AG08395 (cell line): ENCODE results near the gene KIF5B.
A peak's percentile ranks its signal among the peaks of the same experiment; 100 is the strongest.
"Not testable (repeated sequence)": the region's sequence is repeated elsewhere in the genome, so short reads cannot be mapped to it uniquely, and the experiment has no call there.

ENCODE experiments used
- DNase-seq: peaks from one replicate; pipeline ENCODE4 v3.0.0; 2012; ENCODE audit warnings: mixed read lengths, low spot score

The KIF5B gene

DNA sequence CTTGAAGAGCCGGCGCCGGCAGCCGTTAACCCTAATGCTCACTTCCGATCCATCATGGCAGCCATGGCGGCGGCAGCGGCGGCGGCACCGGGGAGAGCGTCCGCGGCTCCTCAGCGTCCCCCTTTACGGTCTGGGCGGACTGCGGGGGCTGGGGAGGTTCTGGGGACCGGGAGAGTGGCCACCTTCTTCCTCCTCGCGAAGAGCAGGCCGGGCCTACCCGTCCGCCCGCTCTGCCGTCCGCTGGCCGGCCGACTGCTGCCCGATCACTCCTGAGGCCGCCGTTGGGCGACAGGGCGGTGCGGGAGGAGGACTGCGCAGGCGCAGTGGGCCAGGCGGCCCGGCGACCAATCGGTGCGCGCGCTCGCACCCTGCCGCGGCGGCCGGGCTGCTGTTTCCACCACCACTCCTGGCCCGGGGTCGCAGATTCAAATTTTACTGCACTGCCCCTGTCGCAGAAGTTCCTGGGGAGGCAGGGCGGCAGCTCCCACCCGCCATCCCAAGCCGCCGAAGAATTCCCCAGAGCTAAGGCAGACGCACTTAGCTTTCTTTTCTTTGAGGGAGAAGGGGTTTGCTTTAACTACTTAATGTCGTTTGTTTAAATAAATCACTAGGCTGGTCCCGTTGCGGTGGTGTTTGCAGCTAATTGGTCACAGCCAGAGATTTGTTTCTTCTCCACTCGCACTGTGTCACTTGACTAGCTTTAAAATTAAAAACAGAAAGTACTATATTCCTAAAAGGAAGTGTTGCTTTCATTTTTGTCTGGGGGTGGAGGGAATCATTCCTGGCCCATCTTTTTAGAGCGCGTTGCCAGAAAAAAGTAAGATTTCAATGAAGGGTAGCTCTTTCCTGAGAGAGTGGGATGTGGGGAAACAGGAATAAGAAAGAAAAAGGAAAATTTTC, at the start of gene KIF5B:
TSS of gene KIF5B (minus strand) at position 290 of the 900 bp plus-strand sequence. CDS start 452 bp downstream, outside the sequence.
- peak; percentile 98 for DNase-seq

DNA sequence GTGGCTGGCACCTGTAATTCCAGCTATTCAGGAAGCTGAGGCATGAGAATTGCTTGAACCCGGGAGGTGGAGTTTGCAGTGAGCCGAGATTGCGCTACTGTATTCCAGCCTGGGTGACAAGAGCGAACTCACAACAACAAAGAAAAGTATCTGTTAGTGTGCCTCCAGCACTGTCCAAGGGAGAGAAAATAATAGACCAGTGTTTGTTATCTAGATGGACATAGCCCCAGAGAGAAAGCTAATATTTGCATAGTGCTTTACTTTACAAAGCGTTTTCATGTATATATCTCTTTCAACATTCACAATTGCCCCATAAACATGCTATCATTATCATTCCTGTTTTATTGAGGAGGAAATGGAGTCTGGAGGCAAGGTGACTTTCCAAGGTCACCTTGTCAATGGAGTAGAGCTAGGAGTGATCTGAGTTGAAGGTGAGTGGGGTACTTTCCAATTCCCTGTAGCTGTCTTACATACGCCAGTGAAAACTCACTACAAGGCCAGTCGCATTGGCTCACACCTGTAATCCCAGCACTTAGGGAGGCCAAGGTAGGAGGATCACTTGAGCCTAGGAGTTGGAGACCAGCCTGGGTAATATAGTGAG, 49.7 kb upstream of the KIF5B start:
- DNase-seq: no peak

DNA sequence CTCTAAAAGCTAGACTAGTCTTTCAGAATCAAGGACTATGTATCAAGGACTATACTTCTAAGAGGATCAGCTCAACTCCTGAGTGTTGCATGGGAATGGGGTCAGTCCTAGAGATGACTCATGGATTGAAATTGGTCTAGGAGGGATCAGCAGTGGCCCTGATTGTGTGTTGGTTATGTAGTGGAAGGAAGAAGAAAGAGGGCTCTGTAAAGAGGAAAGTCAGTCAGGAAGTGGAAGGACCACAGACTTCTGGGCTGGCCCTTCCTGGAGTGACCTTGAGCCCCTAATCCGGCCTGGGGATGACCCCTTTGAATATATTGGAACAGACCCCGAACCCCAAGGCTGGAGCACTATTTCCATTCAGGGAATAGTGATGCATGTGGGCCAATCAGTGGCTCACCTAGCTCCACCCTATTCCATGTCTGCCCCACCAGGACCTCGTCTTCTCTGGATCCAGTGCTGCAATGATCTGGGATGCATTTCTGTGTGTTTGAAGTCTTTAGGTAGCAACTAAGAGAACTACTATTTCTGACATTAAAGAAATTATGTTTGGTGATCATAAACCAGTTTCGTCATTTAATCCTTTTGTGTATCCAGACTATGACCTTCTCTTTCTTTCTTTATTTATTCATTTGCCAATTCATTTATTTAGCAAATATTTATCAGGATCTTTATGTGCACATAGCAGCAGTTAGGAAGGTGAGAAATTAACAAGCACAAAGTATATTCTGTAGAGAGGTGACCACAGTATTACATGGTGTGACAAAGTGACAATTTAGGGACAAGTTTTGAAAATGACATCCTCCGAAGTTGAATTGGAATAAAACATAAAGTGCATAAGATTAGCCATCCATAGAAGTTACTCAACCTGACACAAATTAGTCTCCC, 48.6 kb upstream of the KIF5B start:
- peak; percentile 43 for DNase-seq

DNA sequence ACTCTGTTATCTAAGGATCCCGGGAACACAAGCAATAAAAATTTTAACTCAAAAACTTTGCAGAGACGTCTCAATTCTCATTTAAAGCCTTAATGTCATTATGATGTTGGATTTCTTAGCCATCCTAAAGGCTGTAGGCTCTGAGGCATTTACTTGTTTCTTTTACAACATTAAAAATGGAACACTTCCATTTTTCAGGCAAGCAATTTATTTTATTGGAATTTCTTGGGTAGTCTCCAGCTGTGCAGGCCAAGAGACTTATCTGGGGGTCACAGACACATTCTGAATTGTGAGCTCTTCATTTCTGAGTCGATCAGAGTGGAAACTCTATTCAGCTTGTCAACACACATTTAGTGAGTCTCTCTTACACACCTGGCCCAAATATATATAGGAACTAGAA, 48.0 kb upstream of the KIF5B start:
- no peak for DNase-seq

DNA sequence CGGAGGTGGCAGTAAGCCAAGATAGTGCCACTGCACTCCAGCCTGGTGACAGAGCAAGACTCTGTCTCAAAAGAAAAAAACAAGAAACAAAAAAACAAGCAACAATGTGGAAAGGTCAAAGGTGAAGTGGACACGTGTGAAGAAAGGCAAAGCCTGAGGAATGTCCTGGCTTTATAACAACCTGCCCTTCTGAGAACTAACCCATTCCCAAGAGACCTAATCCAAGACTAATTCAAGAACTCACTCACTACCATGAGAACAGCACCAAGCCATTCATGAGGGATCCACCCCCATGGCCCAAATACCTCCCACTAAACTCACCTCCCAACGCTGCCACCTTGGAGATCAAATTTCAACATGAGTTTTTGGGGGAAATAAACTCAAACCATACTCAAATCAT, 47.5 kb upstream of the KIF5B start:
- no peak for DNase-seq

DNA sequence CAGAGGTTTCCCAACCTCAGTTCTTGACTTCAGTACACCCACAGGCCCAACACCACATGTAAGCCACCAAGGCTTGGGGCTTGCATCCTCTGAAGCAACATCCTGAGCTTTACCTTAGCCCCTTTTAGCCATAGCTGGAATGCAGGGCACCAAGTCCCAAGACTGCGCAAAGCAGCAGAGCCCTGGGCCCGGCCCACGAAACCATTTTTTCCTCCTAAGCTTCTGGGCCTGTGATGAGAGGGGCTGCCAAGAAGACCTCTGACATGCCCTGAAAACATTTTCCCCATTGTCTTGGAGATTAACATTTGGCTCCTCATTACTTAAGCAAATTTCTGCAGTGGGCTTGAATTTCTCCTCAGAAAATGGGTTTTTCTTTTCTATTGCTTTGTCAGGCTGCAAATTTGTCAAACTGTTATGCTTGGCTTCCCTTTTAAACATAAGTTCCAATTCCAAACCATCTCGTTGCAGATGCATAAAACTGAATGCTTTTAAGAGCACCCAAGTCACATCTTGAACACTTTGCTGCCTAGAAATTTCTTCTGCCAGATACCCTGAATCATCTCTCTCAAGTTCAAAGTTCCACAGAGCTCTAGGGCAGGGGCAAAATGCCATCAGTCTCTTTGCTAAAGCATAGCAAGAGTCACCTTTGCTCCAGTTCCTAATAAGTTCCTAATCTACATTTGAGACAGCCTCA, 42.5 kb upstream of the KIF5B start:
- DNase-seq: not testable (repeated sequence)

- DNase-seq: no peak
These were observed 39.0 kb upstream of the KIF5B start for GRCh38 chr10:32095116-32095733.

GRCh38 chr10:32093650-32094049, 37.4 kb upstream of the KIF5B start:
- no peak for DNase-seq

DNA sequence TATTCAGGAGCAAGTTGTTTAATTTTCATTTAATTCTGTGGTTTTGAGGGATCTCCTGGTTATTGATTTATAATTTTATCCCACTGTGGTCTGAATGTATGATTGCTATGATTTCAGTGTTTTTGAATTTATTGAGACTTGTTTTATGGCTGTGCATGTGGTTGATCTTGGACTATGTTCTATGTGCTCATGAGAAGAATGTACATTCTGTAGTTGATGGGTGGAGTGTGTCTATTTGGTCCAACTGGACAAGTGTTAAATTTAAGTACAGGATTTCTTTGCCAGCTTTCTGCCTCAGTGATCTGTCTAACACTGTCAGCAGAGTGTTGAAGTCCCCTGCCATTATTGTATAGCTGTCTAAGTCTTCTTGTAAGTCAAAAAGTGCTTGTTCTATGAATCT, 34.8 kb upstream of the KIF5B start:
- DNase-seq: no peak

DNA sequence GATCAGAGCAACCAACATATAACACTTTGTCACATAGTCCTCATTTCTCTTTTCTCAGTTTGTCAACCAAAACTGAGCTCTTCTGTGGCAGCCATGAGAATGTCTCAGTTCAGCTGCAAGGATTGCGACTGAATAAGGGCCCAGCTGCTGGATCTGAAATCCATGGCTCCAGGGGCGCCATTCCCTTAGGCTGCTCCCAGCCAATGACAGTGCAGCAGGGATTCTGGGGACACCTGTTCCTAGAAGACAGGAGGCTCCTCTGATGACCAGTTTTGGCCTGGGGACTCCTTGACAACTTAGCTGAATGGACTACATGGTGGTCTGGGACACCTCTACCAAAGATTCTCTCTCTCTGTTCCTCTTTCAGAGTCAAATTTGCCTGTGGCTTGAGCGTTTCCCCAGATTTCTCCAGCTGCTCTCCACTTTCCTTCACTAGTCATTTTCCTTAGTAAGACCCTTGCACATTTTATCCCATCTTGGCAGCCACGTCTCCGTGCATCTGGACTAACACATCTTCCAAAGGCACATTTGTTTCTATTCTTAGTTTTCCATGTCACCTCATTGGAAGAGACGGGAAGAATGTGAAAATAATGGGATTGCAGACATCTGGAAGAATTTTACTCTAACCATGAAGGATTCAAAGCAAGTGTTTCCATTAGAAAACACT, 28.1 kb upstream of the KIF5B start:
- no peak for DNase-seq

GRCh38 chr10:32077896-32078485, 21.8 kb upstream of the KIF5B start:
- DNase-seq: peak; percentile 94

- no peak for DNase-seq
These were observed 17.4 kb upstream of the KIF5B start for GRCh38 chr10:32073659-32074058.

DNA sequence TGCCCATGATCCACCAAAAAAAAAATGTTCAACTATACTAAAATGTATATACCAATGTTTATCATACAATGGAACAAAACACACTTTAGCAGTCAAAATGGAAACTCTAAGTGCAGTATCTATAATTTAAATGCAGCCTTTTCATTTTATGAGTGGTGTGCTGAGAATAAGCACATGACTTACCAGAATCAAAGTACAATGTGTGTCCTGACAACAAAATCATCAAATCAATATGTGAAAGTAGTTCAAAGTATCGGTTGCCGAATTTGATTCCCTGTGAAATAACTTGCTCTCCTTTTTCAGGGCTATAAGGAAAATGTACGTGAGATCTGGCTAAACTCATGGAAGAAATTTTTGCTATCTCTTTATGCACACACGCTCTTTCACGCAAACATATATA, 16.9 kb upstream of the KIF5B start:
- DNase-seq: no peak

- no peak for DNase-seq
These were observed 16.0 kb upstream of the KIF5B start for GRCh38 chr10:32072025-32072800.

DNA sequence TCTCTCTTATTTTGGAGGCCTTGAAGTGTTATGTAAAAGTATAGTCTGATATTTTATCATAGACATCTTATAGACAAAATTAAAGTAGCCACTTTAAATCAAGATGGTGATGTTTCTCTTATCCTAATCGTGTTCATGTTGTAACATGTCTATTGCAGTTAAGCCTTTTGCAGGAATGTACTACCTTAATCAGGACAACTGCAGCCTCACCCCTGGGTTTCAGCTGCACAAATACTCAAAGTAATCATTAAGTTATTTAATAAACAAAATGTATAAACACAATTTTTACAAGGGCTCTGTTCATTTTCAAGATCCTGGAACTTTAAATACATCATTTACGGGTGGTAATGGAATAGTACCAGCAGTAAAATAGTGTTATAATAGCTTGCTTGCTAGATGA, 14.4 kb upstream of the KIF5B start:
- no peak for DNase-seq

DNA sequence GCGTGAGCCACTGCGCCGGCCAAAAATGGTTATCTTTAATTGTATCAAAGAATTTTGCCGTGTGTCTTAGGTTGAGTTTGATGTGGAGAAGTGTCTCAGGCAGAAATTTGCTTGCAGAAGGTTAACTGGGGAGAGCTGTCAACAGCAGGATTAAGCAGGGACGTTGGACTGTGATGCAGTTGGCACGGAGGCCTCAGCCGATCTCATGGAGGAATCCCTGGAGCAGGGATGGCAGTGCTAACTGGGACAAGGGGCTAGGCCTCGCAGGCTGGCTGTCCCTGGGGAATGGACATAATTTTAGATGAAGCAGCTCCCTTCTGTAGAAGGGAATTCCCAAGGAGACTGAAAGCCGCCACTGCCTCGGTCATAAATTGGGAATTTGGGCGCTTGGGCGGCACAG, 12.3 kb upstream of the KIF5B start:
- no peak for DNase-seq

DNA sequence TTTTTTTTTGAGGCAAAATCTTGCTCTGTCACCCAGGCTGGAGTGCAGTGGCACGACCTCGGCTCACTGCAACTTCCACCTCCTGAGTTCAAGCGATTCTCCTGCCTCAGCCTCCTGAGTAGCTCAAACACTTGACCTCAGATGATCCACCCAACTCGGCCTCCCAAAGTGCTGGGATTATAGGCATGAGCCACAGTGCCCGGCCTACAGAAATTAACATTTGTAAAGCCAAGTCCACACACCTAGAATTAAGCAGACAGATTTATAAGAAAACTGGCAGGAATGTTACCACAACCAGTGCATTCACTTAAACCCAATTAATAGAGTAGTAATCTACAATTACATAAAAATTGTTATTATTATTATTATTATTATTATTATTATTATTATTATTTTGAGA, 11.7 kb upstream of the KIF5B start:
- DNase-seq: not testable (repeated sequence)

- peak; percentile 48 for DNase-seq
These were observed 9.6 kb upstream of the KIF5B start for GRCh38 chr10:32065856-32066255.

- no peak for DNase-seq
These were observed 5.2 kb upstream of the KIF5B start for GRCh38 chr10:32061440-32061839.

GRCh38 chr10:32060347-32060746, 4.1 kb upstream of the KIF5B start:
- no peak for DNase-seq
